Measurements from ENCODE around the gene SEMA6B. TPM values are rescaled to one million over a fixed set of nuclear protein-coding genes. Genes with fewer than 3 reads are reported as not detected.

SEMA6B gene
- total and polyA plus RNA-seq, 2 donors (not counting 3 experiments of a cell fraction or from before 2014, with no cell fraction given): 97.8 to 176 TPM

DNA sequence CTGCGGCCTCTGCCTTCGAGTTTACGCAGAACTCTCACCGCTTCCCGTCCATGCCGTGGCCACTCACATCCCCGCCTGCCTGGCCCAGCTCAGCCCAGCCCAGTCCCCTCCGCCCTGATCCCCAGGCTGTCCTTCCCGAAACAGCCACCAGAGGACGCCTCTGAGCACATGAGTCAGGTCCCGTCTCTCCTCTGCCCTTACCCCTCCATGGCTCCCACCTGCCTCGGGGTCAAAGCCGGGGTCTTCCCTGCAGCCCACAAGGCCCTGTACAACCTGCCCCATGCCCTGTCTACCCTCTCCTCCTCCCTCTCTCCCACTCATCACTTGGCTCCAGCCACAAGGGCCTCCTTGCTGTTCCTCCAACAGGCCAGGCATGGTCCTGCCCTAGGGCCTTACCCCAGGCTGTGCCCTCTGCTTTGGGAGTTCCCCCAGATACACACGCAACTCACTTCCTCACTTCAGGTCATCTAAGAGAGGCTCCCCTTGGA, 8.1 kb upstream of the SEMA6B start:
- dilution Hi-C loops (cut with MboI; ENCODE audit: extremely low pct_ligation_motif_present, low sequenced_read_pairs) (no loop called here), intact Hi-C loops (cut with micrococcal nuclease) (loop anchor here (1.0 kb wide), 2 partner anchors 8 kb away; partner anchors contain the start of gene SEMA6B)
- peak overlapping the region; percentile 9 for H2AFZ ChIP-seq (ENCODE audit: low read depth, low read length)
- FAIRE-seq (peak; percentile 78), DNase-seq (ENCODE audit: low read depth, low spot score) (peak; percentile 91)
- H3K4me3 ChIP-seq (replicated peaks in 1 of 3; ENCODE audit: insufficient read depth in 1 of 3, low read depth in 1 of 3, low read length in 3 of 3): no peak overlapping the region
- TF ChIP-seq POLR2A (IDR thresholded peaks at IDR 0.05; ENCODE audit: low read depth, low read length): peak; percentile 24
- TF ChIP-seq, protein P1, sequence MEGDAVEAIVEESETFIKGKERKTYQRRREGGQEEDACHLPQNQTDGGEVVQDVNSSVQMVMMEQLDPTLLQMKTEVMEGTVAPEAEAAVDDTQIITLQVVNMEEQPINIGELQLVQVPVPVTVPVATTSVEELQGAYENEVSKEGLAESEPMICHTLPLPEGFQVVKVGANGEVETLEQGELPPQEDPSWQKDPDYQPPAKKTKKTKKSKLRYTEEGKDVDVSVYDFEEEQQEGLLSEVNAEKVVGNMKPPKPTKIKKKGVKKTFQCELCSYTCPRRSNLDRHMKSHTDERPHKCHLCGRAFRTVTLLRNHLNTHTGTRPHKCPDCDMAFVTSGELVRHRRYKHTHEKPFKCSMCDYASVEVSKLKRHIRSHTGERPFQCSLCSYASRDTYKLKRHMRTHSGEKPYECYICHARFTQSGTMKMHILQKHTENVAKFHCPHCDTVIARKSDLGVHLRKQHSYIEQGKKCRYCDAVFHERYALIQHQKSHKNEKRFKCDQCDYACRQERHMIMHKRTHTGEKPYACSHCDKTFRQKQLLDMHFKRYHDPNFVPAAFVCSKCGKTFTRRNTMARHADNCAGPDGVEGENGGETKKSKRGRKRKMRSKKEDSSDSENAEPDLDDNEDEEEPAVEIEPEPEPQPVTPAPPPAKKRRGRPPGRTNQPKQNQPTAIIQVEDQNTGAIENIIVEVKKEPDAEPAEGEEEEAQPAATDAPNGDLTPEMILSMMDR (IDR thresholded peaks at IDR 0.05; ENCODE audit: extremely low read depth in 1 of 2, insufficient read depth in 1 of 2, low read depth in 1 of 2, low read length in 2 of 2): peak; percentile 94 to 98
- peak; percentile 55 for TF ChIP-seq POLR2AphosphoS5 (IDR thresholded peaks at IDR 0.05; ENCODE audit: insufficient read depth, low read depth, low read length)
- no peak for TF ChIP-seq FOS (IDR thresholded peaks at IDR 0.05; ENCODE audit: borderline replicate concordance, insufficient read depth, low read length)
- TF ChIP-seq, protein P2, sequence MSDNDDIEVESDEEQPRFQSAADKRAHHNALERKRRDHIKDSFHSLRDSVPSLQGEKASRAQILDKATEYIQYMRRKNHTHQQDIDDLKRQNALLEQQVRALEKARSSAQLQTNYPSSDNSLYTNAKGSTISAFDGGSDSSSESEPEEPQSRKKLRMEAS (IDR thresholded peaks at IDR 0.05; ENCODE audit: insufficient read depth, insufficient read length): peak; percentile 13
- ChIA-PET POLR2A (no interaction called here), CTCF (interaction anchor here (0.6 to 7.1 kb wide), 19 partner anchors 8 to 224 kb away, joined by 3 to 66 read pairs (median 6); partner anchors contain the start of genes FEM1A, PLIN5 and SEMA6B)
- H3K4me1 ChIP-seq (ENCODE audit: control insufficient read depth, extremely low read depth, insufficient read depth, low read length): peaks cover 19% of the 10 kb centered on the region
- peaks cover 0 to 3% of the 10 kb centered on the region in 2 experiments for H3K36me3 ChIP-seq (ENCODE audit: control insufficient read depth in 2 of 2, extremely low read depth in 1 of 2, insufficient read depth in 2 of 2, low read length in 2 of 2)
- no peak overlapping the region for H3K9ac ChIP-seq (replicated peaks; ENCODE audit: extremely low read depth, insufficient read depth, low read length)
- no peaks in the 10 kb centered on the region for H3K9me3 ChIP-seq (replicated peaks; ENCODE audit: control insufficient read depth, insufficient read depth, low read length)
- H3K27ac ChIP-seq (ENCODE audit: insufficient read depth, low read depth, low read length): peak overlapping the region; percentile 52
- H4K20me1 ChIP-seq (replicated peaks; ENCODE audit: control insufficient read depth, extremely low read depth, insufficient read depth, low read length): no peaks in the 10 kb centered on the region
- no TSS peak for BruUV-seq (replicated peaks)
- no peaks in the 10 kb centered on the region for H3K9me1 ChIP-seq (replicated peaks; ENCODE audit: control insufficient read depth, extremely low read depth, insufficient read depth, low read length)
- H3K4me2 ChIP-seq (ENCODE audit: insufficient read depth, low read length): no peak overlapping the region
- peaks cover 3% of the 10 kb centered on the region for H3K79me2 ChIP-seq (ENCODE audit: control insufficient read depth, insufficient read depth, low read length)
- no peaks in the 10 kb centered on the region for H3K27me3 ChIP-seq (ENCODE audit: control insufficient read depth in 2 of 2, insufficient read depth in 2 of 2, low read length in 2 of 2)

All from endothelial cell of umbilical vein (primary cell).